ENCODE measurements around the gene PALLD. TPM values are rescaled to one million over a fixed set of nuclear protein-coding genes. Genes with fewer than 3 reads are reported as not detected.

The PALLD gene
- total RNA-seq, 1 experiment from 2014 or later = 6.5 TPM

- Histone ChIP-seq H3K4me3 (ENCODE audit: low read depth in 2 of 2, low read length in 2 of 2) (no peak overlapping the region), H3K27me3 (ENCODE audit: control insufficient read depth, insufficient read depth, low read length) (no peaks in the 10 kb centered on the region), H3K36me3 (ENCODE audit: control insufficient read depth, insufficient read depth, low read length) (no peaks in the 10 kb centered on the region), H3K9me3 (ENCODE audit: control insufficient read depth, insufficient read depth, low read depth, low read length) (no peaks in the 10 kb centered on the region), H3K27ac (ENCODE audit: low read length) (no peak overlapping the region), H3K4me1 (ENCODE audit: control insufficient read depth, insufficient read depth, low read length) (no peaks in the 10 kb centered on the region)
- no TSS peak for BruUV-seq (replicated peaks)
- intact Hi-C loops (cut with micrococcal nuclease; ENCODE audit: unreplicated experiment) (no loop called here), in situ Hi-C loops (cut with HindIII; ENCODE audit: low pct_unique_long_range_greater_than_20kb, low sequenced_read_pairs) (no loop called here)
- POLR2A ChIA-PET = no interaction called here
- CTCF ChIA-PET = no interaction called here
- no peak for DNase-seq (ENCODE audit: low read depth, low spot score)
- no peak for ATAC-seq
- TF ChIP-seq POLR2AphosphoS5 (IDR thresholded peaks at IDR 0.05; ENCODE audit: low read depth, low read length) (no peak), CTCF (IDR thresholded peaks at IDR 0.05) (no peak), SIN3A (IDR thresholded peaks at IDR 0.05; ENCODE audit: borderline replicate concordance, insufficient read depth, low read depth, low read length) (no peak), TCF7L2 (IDR thresholded peaks at IDR 0.05; ENCODE audit: low read depth, low read length) (no peak)
- TF ChIP-seq, protein P1, sequence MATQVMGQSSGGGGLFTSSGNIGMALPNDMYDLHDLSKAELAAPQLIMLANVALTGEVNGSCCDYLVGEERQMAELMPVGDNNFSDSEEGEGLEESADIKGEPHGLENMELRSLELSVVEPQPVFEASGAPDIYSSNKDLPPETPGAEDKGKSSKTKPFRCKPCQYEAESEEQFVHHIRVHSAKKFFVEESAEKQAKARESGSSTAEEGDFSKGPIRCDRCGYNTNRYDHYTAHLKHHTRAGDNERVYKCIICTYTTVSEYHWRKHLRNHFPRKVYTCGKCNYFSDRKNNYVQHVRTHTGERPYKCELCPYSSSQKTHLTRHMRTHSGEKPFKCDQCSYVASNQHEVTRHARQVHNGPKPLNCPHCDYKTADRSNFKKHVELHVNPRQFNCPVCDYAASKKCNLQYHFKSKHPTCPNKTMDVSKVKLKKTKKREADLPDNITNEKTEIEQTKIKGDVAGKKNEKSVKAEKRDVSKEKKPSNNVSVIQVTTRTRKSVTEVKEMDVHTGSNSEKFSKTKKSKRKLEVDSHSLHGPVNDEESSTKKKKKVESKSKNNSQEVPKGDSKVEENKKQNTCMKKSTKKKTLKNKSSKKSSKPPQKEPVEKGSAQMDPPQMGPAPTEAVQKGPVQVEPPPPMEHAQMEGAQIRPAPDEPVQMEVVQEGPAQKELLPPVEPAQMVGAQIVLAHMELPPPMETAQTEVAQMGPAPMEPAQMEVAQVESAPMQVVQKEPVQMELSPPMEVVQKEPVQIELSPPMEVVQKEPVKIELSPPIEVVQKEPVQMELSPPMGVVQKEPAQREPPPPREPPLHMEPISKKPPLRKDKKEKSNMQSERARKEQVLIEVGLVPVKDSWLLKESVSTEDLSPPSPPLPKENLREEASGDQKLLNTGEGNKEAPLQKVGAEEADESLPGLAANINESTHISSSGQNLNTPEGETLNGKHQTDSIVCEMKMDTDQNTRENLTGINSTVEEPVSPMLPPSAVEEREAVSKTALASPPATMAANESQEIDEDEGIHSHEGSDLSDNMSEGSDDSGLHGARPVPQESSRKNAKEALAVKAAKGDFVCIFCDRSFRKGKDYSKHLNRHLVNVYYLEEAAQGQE (IDR thresholded peaks at IDR 0.05; ENCODE audit: insufficient read depth in 1 of 2, low read depth in 2 of 2, low read length in 1 of 2) = no peak
Observed at GRCh38 chr4:168724243-168724642, 227.4 kb downstream of the PALLD start.

- BruUV-seq (replicated peaks) = no TSS peak
- POLR2A ChIA-PET = no interaction called here
- in situ Hi-C loops (cut with HindIII; ENCODE audit: low pct_unique_long_range_greater_than_20kb, low sequenced_read_pairs) = no loop called here
- no peak overlapping the region for H3K4me3 ChIP-seq (ENCODE audit: low read depth in 2 of 2, low read length in 2 of 2)
- CTCF ChIA-PET = no interaction called here
- ATAC-seq (no peak), DNase-seq (ENCODE audit: low read depth, low spot score) (no peak)
- H3K4me1 ChIP-seq (ENCODE audit: control insufficient read depth, insufficient read depth, low read length) = no peaks in the 10 kb centered on the region
- no peaks in the 10 kb centered on the region for H3K36me3 ChIP-seq (ENCODE audit: control insufficient read depth, insufficient read depth, low read length)
- H3K27ac ChIP-seq (ENCODE audit: low read length) = no peak overlapping the region
- intact Hi-C loops (cut with micrococcal nuclease; ENCODE audit: unreplicated experiment) = no loop called here
- H3K27me3 ChIP-seq (ENCODE audit: control insufficient read depth, insufficient read depth, low read length) = no peaks in the 10 kb centered on the region
- no peak for TF ChIP-seq SIN3A (IDR thresholded peaks at IDR 0.05; ENCODE audit: borderline replicate concordance, insufficient read depth, low read depth, low read length)
- TF ChIP-seq POLR2AphosphoS5 (IDR thresholded peaks at IDR 0.05; ENCODE audit: low read depth, low read length) = no peak
- TF ChIP-seq, protein P1 (IDR thresholded peaks at IDR 0.05; ENCODE audit: insufficient read depth in 1 of 2, low read depth in 2 of 2, low read length in 1 of 2) = no peak
- no peak for TF ChIP-seq CTCF (IDR thresholded peaks at IDR 0.05)
- TF ChIP-seq TCF7L2 (IDR thresholded peaks at IDR 0.05; ENCODE audit: low read depth, low read length) = no peak
- no peaks in the 10 kb centered on the region for H3K9me3 ChIP-seq (ENCODE audit: control insufficient read depth, insufficient read depth, low read depth, low read length)
Observed at GRCh38 chr4:168724686-168725411, 228.0 kb downstream of the PALLD start.

Data from Panc1 (cell line).